DMS114 treated with DMSO at 0.1 percent for 48 hours (cell line): Measurements from ENCODE around the gene EFCAB7.

Source experiments
- DNase-seq: peaks from one replicate; lab custom pipeline; 2025; ENCODE audit not compliant: unreplicated experiment; lab: John Stamatoyannopoulos, UW

EFCAB7 gene

GRCh38 chr1:63601061-63601460 is 77.7 kb downstream of the EFCAB7 start:
- DNase-seq, result no peak

DNA sequence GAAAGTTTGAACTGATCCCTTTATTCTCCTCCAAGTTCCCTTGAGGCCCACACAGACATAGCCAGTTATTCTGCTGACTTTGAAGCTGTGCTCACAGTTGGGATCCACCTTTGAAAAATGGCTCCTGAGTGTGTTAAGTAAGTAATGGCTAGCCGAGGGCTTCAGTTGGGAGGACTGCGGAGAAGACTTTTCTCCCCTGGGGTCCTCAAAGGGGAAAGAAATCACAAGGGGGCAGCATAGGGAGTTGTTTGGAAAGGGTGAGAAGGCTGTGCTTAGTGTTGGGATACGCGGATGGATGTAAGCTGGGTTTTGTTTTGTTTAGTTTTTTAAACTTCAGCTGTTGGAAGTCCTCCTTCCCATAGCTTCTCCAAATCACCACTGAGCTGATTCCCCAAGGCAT is 78.1 kb downstream of the EFCAB7 start:
- no peak for DNase-seq

DNA sequence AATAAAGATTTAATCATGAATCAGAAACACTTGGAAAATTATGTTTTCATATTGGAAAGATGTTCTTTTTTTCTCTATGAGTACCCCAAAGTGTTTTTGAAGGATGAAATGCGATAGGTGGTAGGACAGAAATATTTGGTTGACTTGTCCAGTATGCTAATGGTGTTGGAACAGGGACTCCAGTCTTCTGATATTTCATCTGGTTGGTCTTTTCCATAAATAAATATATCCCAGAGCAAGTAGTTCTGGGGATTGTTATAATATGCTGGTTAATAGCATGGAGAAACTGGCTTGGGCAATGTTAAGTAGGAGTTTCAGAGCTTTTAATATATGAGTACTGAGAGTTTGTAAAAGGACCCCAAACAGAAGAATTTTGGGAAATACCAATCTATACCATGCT is 78.6 kb downstream of the EFCAB7 start:
- no peak for DNase-seq

- DNase-seq, result no peak
Measured at GRCh38 chr1:63602629-63603028, 79.3 kb downstream of the EFCAB7 start.

GRCh38 chr1:63603810-63604209 is 80.5 kb downstream of the EFCAB7 start:
- no peak for DNase-seq

- no peak for DNase-seq
Measured at GRCh38 chr1:63607322-63607721, 84.0 kb downstream of the EFCAB7 start.

GRCh38 chr1:63611231-63611630 is 87.9 kb downstream of the EFCAB7 start:
- no peak for DNase-seq

DNA sequence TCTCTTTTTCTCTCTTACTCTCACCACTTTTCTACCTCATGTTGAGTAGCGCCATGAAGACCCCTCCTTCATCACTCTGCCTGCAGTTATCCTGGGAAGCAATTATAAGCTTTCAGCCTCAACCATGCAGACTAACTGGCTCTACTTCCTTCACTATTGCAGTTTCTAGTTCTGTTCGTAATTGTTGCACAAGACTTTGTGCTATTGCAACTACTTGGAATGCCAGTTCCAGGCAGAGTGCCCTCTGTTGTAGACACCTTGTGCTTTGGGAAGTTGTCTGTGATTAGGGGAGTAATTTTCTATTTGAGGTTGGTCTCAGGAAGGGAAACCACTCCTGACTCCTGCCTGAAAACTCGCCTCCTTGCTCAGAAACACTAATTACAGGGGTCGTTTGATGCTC is 89.2 kb downstream of the EFCAB7 start:
- no peak for DNase-seq

DNA sequence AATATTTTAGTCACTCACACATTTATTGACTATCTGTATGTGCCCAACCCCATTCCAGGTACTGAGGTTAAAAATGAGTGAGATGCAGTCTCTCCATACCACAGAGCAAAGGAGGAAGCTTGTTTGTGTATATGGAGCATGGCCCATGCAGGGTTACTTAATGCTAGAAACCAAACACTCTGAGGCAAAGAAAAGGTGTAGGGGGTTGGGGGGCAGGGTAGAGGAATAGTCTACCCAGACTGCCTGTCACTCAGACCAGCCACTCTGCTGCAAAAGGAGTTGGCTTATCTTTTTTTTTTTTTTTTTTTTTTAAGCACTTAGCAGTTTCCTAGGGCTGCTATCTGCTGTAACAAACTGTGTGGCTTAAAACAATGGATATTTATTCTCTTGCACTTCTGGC is 89.6 kb downstream of the EFCAB7 start:
- DNase-seq, result no peak

DNA sequence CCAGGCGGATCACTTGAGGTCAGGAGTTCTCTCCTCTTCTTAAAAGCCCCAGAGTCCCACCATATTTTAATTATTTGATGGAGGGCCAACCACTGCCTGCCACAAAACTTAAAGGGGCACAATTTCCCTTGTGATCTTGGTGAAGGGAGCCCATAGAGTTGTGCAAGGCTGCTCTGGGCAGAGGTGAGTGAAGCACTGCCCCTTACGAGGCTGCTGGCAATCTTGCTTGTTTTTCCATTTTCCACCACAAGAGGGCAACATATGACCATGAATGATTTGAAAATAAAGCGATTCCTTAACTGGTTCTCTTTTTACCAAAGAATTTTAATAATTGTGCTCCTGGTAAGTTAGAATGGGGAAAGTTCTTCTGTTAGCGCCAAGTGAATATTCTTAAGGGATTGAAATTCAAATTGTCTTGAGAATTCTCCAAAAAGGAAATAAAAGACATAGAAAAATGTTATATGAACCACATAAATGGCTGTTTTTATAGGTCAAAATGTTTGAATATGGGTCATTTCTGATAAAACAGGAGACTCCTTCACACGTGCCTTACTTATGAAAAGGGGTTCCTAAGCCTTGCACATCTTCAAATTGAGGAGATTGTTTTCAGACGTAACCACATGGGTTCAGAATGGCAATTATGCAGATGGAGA is 92.6 kb downstream of the EFCAB7 start:
- peak; percentile 54 for DNase-seq

DNA sequence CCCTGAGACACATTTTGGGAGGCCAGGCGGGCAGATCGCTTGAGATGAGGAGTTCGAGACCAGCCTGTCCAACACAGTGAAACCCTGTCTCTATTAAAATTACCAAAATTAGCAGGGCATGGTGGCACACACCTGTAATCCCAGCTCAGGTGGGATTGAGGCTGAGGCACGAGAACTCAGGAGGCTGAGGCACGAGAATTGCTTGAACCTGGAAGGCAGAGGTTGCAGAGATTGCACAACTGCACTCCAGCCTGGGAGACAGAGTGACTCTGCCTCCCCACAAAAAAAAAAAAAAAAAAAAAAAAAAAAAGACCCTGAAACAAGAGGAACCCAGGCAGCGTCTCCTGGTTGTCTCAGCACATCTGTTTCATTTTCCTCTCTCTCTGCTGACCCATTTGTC is 94.1 kb downstream of the EFCAB7 start:
- DNase-seq, result no peak

DNA sequence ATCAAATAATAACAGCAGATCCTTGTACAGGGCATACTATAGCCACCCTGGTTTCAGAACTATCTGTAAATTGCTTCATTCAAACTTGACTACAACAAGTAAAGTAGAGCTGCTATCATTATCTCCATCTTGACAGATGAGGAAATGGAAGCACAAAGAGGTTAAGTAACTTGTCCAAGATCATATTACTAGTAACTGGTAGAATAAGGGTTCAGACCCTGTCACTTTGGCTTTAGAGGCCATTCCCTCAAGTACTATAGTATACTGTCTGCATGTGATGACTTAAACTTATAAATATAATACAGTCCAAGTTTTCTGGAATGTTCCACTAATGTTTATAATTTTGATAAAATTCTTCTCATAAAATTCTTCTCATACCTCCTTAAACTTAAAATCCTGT is 94.7 kb downstream of the EFCAB7 start:
- no peak for DNase-seq

GRCh38 chr1:63619558-63619957 is 96.2 kb downstream of the EFCAB7 start:
- DNase-seq, result no peak

DNA sequence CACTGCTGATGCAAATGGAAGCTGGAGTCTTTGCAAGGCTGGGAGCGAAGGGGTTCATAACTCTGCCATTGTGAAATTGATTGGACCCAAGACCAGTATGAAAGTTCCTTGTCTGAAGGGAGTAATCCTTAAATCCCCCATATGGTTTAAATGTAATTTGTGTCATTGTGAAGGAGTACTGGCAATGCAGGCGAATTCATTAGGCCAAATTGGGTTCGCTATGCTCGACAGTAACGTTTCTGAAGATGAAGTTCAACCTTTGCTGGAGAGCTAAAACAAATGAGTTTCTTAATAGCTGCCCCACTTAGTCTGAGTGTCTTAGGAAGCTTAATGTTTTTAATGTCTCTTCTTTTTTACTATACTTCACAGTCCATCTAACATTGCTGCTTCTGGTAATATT is 97.3 kb downstream of the EFCAB7 start:
- no peak for DNase-seq

- no peak for DNase-seq
Measured at GRCh38 chr1:63621075-63621474, 97.8 kb downstream of the EFCAB7 start.

DNA sequence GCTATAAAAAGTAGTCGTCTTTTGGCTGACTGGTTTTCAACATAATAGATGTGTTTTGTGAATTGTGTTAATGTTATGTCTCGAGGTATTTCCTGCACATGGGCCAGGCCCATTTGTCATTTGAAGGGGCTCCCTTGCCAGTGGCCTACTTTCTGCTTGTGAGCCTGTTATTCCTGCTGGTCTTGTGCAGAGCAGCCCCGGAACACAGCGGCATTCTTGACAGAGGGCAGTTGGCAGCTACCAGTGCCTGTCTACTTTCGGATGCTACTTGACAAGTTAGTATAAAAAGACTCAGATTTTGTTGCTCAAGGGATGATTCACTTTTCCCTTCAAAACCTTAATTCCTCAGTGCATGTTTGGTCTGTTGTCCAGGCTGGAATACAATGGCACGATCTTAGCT is 98.4 kb downstream of the EFCAB7 start:
- DNase-seq, result no peak
